Sigmoid colon (tissue), 3 donors: ENCODE results near the gene CMKLR1.

Source experiments
- CTCF ChIP-seq, 4 experiments: fragments of 450-650 bp in 3 of 4; fragments of 200-600 bp in 1 of 4; IDR thresholded peaks; one replicate each; pipeline ENCODE4 v1.5.1; 2016 to 2019; ENCODE audit warnings: antibody characterized with exemption in 4 of 4, mild to moderate bottlenecking in 3 of 4, moderate library complexity in 2 of 4
- POLR2A ChIP-seq, 2 donors: fragments of 450-650 bp; IDR thresholded peaks; one replicate each; pipeline ENCODE4 v1.6.1; 2016; ENCODE audit warnings: antibody characterized with exemption in 2 of 2, mild to moderate bottlenecking in 2 of 2, moderate library complexity in 2 of 2

- no peak for TF ChIP-seq CTCF (IDR thresholded peaks at IDR 0.05)
- no peak for TF ChIP-seq POLR2A (IDR thresholded peaks at IDR 0.05)
Observed at GRCh38 chr12:108342985-108343384, 3.9 kb upstream of the CMKLR1 start.
